Sigmoid colon (tissue), 4 donors: ENCODE data around the gene NOS3.

ENCODE experiments used
- CTCF ChIP-seq, 4 experiments: fragments of 450-650 bp in 3 of 4; fragments of 200-600 bp in 1 of 4; IDR thresholded peaks; one replicate each; pipeline ENCODE4 v1.5.1; 2016 to 2019; ENCODE audit warnings: antibody characterized with exemption in 4 of 4, mild to moderate bottlenecking in 3 of 4, moderate library complexity in 2 of 4
- POLR2A ChIP-seq, 2 donors: fragments of 450-650 bp; IDR thresholded peaks; one replicate each; pipeline ENCODE4 v1.6.1; 2016; ENCODE audit warnings: antibody characterized with exemption in 2 of 2, mild to moderate bottlenecking in 2 of 2, moderate library complexity in 2 of 2
- POLR2AphosphoS5 ChIP-seq, 4 donors: sonication (generic); formaldehyde crosslinking; IDR thresholded peaks; one replicate each; pipeline ENCODE4 v1.6.1; 2017; ENCODE audit warnings: antibody characterized with exemption in 4 of 4

GRCh38 chr7:151013733-151014497, 23.1 kb downstream of the NOS3 start:
- no peak for TF ChIP-seq CTCF (IDR thresholded peaks at IDR 0.05)
- TF ChIP-seq POLR2AphosphoS5 (IDR thresholded peaks at IDR 0.05): no peak
- TF ChIP-seq POLR2A (IDR thresholded peaks at IDR 0.05): no peak
